Measurements from ENCODE around the gene PPFIBP2. TPM values are rescaled to one million over a fixed set of nuclear protein-coding genes. Genes with fewer than 3 reads are reported as not detected.

PPFIBP2 gene
- total RNA-seq, 2 experiments from 2014 or later: 22.2 to 26.1 TPM

DNA sequence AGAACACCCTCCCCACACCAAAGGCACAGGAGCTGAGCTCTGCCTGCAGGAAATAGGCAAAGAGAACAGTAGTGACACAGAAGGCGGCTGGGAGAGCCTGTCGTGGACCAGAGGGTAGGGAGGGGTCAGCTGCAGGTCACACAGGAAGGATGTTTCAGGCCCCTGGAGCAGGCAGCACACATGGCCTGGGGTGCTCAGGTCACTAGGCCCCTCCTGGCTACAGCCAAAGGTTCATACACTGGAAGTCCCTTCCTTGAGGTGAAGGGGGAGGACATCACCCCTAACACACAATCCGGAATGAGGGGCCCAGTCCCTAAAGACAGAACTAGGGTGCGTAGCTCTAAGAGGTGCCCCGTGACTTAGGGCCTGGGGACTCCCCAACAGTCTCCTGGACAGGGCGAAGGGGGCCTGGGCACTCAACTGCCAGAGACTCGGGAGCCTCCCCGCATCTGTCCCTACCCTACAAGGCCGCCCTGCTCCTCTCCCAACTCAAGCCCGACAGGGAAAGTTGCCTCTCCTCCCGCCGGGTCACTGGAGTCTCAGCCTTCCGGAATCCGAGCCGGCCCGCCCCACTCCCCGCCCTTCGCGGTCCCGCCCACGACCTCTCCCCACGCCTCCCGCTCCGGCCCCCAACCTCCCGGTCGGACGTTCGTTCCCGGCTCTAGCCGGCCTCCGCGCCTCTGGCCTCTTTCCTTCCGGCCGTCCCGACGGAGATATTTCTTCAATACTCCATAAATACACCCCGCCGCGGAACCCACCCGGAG is 159.3 kb downstream of the PPFIBP2 start, which contains the start of gene CYB5R2:
CYB5R2 (minus strand) TSS at position 541 of the 764 bp plus-strand sequence. CDS start 675 bp downstream, outside the sequence.
- Mint-ChIP-seq H3K27me3 (ENCODE audit: low read depth) (peaks cover 36% of the 10 kb centered on the region), H3K4me3 (peak within 1 kb of the TSS; percentile 64), H3K27ac (peak within 1 kb of the TSS; percentile 66), H3K4me1 (ENCODE audit: low read depth) (peaks cover 49% of the 10 kb centered on the region), H3K9me3 (peaks cover 4% of the 10 kb centered on the region), H3K36me3 (ENCODE audit: low read depth) (no peaks in the 10 kb centered on the region)
- intact Hi-C loops (cut with micrococcal nuclease): loop anchor here (1.0 to 10.0 kb wide), 5 partner anchors 16 to 1066 kb away; partner anchors contain the start of genes EIF3F and PPFIBP2
- peak; percentile 17 for DNase-seq
- CTCF ChIA-PET: interaction anchor here (0.9 kb wide), 1 partner anchor 22 kb away, joined by 3 read pairs; no protein-coding TSS in a partner anchor

DNA sequence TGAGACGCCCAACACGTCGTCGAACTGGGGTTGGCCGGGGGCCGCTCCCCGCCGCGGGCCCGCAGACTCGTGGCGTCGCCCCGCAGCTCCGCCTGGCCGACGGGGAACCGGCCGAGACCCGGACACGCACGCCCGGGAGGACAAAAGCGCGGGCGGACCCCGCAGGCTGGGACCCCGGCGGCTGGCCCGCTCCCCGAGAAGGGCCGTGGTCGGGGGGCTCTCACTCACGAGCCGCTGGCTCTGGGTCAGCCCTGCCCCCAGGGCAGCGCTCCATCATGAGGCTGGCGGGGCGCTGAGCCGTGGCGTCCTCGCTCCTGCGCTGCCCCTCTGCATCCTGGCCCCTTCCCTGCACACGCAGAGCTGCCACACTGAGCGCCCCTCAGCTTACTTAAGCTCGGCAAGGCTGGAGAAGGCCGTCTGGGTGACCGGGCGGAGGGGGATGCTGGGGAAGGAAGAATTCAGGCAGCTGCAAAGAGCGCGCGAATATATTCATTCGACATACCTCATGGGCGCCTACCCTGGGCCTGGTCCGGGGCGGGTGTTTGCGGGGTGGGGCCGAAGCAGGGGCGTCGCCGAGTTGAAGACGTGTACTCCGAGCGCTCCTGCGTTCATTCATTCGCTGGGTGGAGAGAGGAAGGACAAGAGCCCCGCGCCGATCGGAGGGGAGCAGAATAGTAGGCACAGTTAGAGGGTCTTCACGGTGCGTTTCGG is 160.1 kb downstream of the PPFIBP2 start:
- Mint-ChIP-seq H3K27me3 (ENCODE audit: low read depth) (peaks cover 42% of the 10 kb centered on the region), H3K4me1 (ENCODE audit: low read depth) (peaks cover 49% of the 10 kb centered on the region), H3K36me3 (ENCODE audit: low read depth) (no peaks in the 10 kb centered on the region), H3K9me3 (peaks cover 4% of the 10 kb centered on the region), H3K4me3 (peak overlapping the region; percentile 64), H3K27ac (no peak overlapping the region)
- DNase-seq: peak; percentile 28
- intact Hi-C loops (cut with micrococcal nuclease): loop anchor here (5.0 to 10.0 kb wide), 3 partner anchors 311 to 1067 kb away; partner anchors contain the start of gene EIF3F
- CTCF ChIA-PET: no interaction called here

DNA sequence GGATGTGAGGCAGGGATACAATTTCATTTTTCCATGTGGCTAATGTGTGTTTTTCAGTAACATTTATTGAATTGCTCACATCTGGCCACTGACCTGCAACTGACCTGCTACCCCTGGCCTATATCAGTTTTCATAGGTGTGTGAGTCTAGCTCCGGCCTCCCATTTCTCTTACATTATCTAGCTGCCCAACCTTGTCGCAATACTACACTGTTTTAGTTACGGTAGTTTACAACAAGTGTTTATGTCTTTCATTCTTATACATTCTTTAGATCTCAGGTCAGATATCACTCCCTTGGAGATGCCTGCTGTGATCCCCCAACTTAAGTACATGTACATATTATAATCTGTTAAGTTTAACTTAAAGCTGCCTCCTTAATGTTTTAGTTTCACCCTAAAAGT is 161.8 kb downstream of the PPFIBP2 start:
- H3K36me3 Mint-ChIP-seq (ENCODE audit: low read depth): no peaks in the 10 kb centered on the region
- no peak for DNase-seq
- H3K4me3 Mint-ChIP-seq: no peak overlapping the region
- no peak overlapping the region for H3K27ac Mint-ChIP-seq
- intact Hi-C loops (cut with micrococcal nuclease): loop anchor here (10.0 kb wide), 1 partner anchor 309 kb away; the partner anchor contains the start of gene EIF3F
- H3K4me1 Mint-ChIP-seq (ENCODE audit: low read depth): peaks cover 42% of the 10 kb centered on the region
- peaks cover 4% of the 10 kb centered on the region for H3K9me3 Mint-ChIP-seq
- H3K27me3 Mint-ChIP-seq (ENCODE audit: low read depth): peaks cover 50% of the 10 kb centered on the region
- CTCF ChIA-PET: interaction anchor here (0.6 to 1.1 kb wide), 2 partner anchors 8 to 1541 kb away, joined by 3 to 5 read pairs; no protein-coding TSS in a partner anchor

DNA sequence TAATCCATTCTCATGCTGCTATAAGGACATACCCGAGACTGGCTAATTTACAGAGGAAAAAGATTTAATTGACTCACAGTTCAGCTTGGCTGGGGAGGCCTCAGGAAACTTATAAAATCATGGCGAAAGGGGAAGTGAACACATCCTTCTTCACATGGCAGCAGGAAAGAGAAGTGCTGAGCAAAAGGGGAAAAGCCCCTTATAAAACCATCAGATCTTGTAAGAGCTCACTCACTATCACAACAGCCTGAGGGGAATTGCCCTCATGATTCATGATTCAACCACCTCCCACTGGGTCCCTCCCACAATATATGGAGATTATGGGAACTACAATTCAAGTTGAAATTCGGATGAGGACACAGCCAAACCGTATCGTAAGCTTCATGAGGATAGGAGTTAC is 163.3 kb downstream of the PPFIBP2 start:
- no peak overlapping the region for H3K4me3 Mint-ChIP-seq
- H3K9me3 Mint-ChIP-seq: peaks cover 4% of the 10 kb centered on the region
- H3K27me3 Mint-ChIP-seq (ENCODE audit: low read depth): peaks cover 50% of the 10 kb centered on the region
- no peak overlapping the region for H3K27ac Mint-ChIP-seq
- H3K4me1 Mint-ChIP-seq (ENCODE audit: low read depth): peaks cover 30% of the 10 kb centered on the region
- DNase-seq: peak; percentile 10
- CTCF ChIA-PET: interaction anchor here (1.9 to 2.1 kb wide), 2 partner anchors 11 to 18 kb away, joined by 6 read pairs; no protein-coding TSS in a partner anchor
- intact Hi-C loops (cut with micrococcal nuclease): loop anchor here (10.0 kb wide), 1 partner anchor 308 kb away; the partner anchor contains the start of gene EIF3F
- H3K36me3 Mint-ChIP-seq (ENCODE audit: low read depth): no peaks in the 10 kb centered on the region

DNA sequence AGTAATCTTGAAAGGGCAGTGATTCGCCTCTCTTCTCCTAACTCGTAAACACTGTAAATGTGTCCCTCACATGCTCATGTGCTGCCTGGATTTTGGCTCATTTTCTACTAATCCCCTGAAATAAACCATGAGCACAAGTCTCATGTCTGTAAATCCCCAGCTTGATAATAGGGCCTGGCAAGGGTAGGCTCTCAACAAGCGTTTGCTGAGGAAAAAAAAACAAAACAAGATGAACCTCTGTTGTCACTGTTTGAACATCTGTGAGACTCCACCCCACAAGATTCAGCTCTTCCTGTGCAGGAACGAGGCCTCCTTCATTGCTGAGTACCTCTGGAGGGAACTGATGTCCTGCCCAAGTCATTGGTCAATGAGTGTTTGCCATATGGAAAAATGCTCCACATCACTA is 164.0 kb downstream of the PPFIBP2 start:
- CTCF ChIA-PET: interaction anchor here (1.9 to 2.1 kb wide), 2 partner anchors 11 to 17 kb away, joined by 6 read pairs; no protein-coding TSS in a partner anchor
- Mint-ChIP-seq H3K36me3 (ENCODE audit: low read depth) (no peaks in the 10 kb centered on the region), H3K4me1 (ENCODE audit: low read depth) (peaks cover 23% of the 10 kb centered on the region), H3K27me3 (ENCODE audit: low read depth) (peaks cover 49% of the 10 kb centered on the region), H3K4me3 (no peak overlapping the region), H3K9me3 (peaks cover 4% of the 10 kb centered on the region), H3K27ac (no peak overlapping the region)
- intact Hi-C loops (cut with micrococcal nuclease): loop anchor here (10.0 kb wide), 1 partner anchor 307 kb away; the partner anchor contains the start of gene EIF3F
- no peak for DNase-seq

DNA sequence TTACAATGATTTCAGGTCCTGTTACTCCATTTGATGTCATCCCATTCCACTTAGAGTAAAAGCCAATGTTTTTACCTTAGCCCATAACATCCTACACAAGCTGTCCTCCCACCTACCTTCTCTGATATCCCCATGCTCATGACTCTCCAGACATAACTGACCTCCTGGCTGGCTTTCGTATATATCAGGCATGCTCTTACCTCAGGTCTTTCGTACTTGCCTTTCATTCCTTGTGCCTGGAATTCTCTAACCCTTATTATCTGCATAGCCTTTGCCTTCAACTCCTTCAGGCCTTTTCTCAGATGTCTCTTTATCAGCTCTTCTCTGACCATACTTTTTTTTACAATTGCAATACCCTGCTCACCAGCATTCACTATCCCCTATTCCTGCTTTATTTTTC is 169.8 kb downstream of the PPFIBP2 start:
- H3K4me1 Mint-ChIP-seq (ENCODE audit: low read depth): no peaks in the 10 kb centered on the region
- no peak overlapping the region for H3K27ac Mint-ChIP-seq
- intact Hi-C loops (cut with micrococcal nuclease): loop anchor here (10.0 kb wide), 1 partner anchor 411 kb away; no protein-coding TSS in a partner anchor
- H3K4me3 Mint-ChIP-seq: no peak overlapping the region
- H3K9me3 Mint-ChIP-seq: no peaks in the 10 kb centered on the region
- CTCF ChIA-PET: no interaction called here
- no peak for DNase-seq
- no peaks in the 10 kb centered on the region for H3K36me3 Mint-ChIP-seq (ENCODE audit: low read depth)
- H3K27me3 Mint-ChIP-seq (ENCODE audit: low read depth): peaks cover 17% of the 10 kb centered on the region

DNA sequence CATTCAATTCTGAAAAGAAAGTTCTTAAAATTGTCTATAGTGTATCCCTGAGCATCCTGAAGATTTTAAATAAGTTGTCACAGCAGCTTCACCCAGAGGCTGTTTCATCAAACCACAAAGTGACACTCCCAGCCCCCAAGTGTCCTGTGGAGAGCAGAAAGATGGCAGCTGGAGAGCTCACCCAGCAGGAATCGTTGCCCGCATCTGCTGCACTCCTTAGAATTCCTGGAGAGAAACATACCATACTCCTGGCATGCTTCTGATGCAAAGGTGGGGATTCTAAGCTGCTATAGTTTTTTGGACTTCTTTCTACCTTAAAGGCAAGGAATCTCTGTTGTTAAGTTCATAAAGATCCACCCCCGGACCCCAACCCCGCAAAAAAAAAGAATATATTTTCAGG is 173.0 kb downstream of the PPFIBP2 start:
- H3K4me3 Mint-ChIP-seq: no peak overlapping the region
- no peak for DNase-seq
- H3K4me1 Mint-ChIP-seq (ENCODE audit: low read depth): peaks cover 4% of the 10 kb centered on the region
- CTCF ChIA-PET: interaction anchor here (0.6 to 1.6 kb wide), 10 partner anchors 9 to 581 kb away, joined by 3 to 7 read pairs (median 3); no protein-coding TSS in a partner anchor
- intact Hi-C loops (cut with micrococcal nuclease): loop anchor here (10.0 kb wide), 1 partner anchor 408 kb away; no protein-coding TSS in a partner anchor
- no peaks in the 10 kb centered on the region for H3K9me3 Mint-ChIP-seq
- peaks cover 17% of the 10 kb centered on the region for H3K27me3 Mint-ChIP-seq (ENCODE audit: low read depth)
- no peaks in the 10 kb centered on the region for H3K36me3 Mint-ChIP-seq (ENCODE audit: low read depth)
- H3K27ac Mint-ChIP-seq: no peak overlapping the region

DNA sequence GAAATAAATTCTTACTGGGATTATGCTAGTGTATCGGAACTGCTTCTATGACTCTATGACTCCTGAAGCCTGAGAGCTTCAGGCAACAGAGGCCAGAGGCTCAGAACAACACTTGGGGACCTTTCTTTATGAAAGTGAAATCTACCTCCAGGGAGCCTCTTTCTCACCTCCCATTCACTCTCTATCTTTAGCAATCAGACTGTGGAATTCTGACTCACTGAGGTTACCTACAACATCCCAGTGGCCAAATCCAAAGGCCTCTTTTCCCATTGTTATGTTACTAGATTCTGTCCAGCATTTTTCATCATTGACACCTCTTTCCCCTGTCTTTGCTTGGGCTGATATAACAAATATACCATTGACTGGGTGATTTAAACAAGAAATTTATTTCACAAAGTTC is 173.6 kb downstream of the PPFIBP2 start:
- peaks cover 20% of the 10 kb centered on the region for H3K27me3 Mint-ChIP-seq (ENCODE audit: low read depth)
- intact Hi-C loops (cut with micrococcal nuclease): loop anchor here (10.0 kb wide), 1 partner anchor 407 kb away; no protein-coding TSS in a partner anchor
- DNase-seq: no peak
- H3K4me3 Mint-ChIP-seq: no peak overlapping the region
- no peak overlapping the region for H3K27ac Mint-ChIP-seq
- CTCF ChIA-PET: interaction anchor here (0.7 to 1.6 kb wide), 10 partner anchors 9 to 589 kb away, joined by 3 to 7 read pairs (median 3); no protein-coding TSS in a partner anchor
- H3K4me1 Mint-ChIP-seq (ENCODE audit: low read depth): peaks cover 6% of the 10 kb centered on the region
- no peaks in the 10 kb centered on the region for H3K36me3 Mint-ChIP-seq (ENCODE audit: low read depth)
- no peaks in the 10 kb centered on the region for H3K9me3 Mint-ChIP-seq

DNA sequence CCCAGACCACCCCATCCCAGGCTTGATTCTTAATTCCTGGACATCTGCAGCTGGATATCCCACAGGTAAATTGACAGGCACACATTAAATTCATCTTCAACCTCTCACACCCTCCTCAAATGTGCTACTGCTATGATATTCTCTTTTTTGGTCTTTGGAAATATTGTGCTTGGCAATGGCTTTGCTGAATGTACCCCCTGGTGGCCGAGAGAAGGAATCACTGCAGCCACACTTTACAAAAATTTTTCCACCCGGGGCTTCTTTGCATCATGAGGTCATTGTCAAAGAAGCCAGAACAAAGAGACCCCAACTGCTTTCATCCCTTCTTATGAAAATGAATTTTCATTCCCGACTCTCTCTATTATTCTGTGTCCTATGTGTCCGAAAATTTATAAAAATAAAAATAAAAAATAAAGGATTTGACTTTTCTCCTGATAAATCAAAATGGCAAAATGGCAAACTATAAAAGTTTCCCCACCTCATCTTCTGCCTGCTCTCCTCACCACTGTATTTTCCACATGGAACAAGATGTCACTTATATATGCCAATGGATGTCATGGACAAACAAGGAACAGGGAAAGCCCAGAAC is 174.5 kb downstream of the PPFIBP2 start:
- CTCF ChIA-PET: interaction anchor here (0.6 to 1.3 kb wide), 4 partner anchors 117 to 590 kb away, joined by 3 to 4 read pairs (median 3); no protein-coding TSS in a partner anchor
- Mint-ChIP-seq H3K27ac (no peak overlapping the region), H3K36me3 (ENCODE audit: low read depth) (no peaks in the 10 kb centered on the region), H3K4me3 (no peak overlapping the region), H3K27me3 (ENCODE audit: low read depth) (peaks cover 26% of the 10 kb centered on the region), H3K9me3 (no peaks in the 10 kb centered on the region), H3K4me1 (ENCODE audit: low read depth) (peaks cover 6% of the 10 kb centered on the region)
- intact Hi-C loops (cut with micrococcal nuclease): loop anchor here (1.0 to 10.0 kb wide), 4 partner anchors 117 to 544 kb away; partner anchors contain the start of gene PPFIBP2
- DNase-seq: peak; percentile 35

DNA sequence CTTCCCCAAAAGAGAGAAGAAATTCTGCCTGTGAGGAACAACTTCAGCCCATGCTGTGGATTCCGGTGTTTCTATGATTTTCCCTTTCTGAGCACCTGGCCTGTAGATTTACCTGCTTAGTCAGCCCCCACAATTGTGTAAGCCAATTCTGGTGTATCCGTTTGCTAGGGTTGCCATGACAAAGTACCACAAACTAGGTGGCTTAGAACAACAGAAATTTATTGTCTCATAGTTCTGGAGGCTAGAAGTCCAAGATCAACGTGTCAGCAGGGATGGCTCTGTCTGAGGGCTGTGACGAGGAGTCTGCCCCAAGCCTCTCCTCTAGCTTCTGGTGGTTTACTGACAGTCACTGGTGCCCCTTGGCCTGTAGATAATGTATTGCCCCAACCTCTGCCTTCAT is 175.4 kb downstream of the PPFIBP2 start:
- Mint-ChIP-seq H3K27me3 (ENCODE audit: low read depth) (peaks cover 35% of the 10 kb centered on the region), H3K9me3 (no peaks in the 10 kb centered on the region), H3K36me3 (ENCODE audit: low read depth) (no peaks in the 10 kb centered on the region), H3K27ac (no peak overlapping the region), H3K4me1 (ENCODE audit: low read depth) (peaks cover 6% of the 10 kb centered on the region), H3K4me3 (no peak overlapping the region)
- intact Hi-C loops (cut with micrococcal nuclease): loop anchor here (1.0 to 10.0 kb wide), 3 partner anchors 17 to 544 kb away; no protein-coding TSS in a partner anchor
- CTCF ChIA-PET: interaction anchor here (0.8 to 1.5 kb wide), 3 partner anchors 118 to 297 kb away, joined by 3 to 4 read pairs (median 4); partner anchors contain the start of gene PPFIBP2
- DNase-seq: no peak

DNA sequence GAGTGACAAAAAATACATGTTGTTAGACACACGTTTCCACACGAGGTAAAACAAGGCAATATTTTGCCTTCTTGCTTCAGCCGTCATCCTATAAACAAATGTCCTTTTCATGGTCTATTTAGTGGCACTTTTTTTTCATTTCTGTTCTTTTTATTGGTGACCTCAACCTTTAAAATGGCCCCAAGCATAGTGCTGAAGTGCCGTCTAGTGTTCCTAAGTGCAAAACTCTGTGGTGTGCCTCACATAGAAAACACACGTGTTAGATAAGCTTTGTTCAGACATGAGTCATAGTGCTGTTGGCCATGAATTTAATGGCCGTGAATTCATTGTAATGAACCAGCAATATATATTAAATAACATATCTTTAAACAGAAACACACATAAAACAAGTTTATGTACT is 176.8 kb downstream of the PPFIBP2 start:
- intact Hi-C loops (cut with micrococcal nuclease): loop anchor here (5.0 kb wide), 2 partner anchors 248 to 297 kb away; partner anchors contain the start of gene EIF3F
- CTCF ChIA-PET: interaction anchor here (1.3 to 2.2 kb wide), 5 partner anchors 25 to 178 kb away, joined by 3 to 12 read pairs (median 8); no protein-coding TSS in a partner anchor
- H3K9me3 Mint-ChIP-seq: no peaks in the 10 kb centered on the region
- no peaks in the 10 kb centered on the region for H3K36me3 Mint-ChIP-seq (ENCODE audit: low read depth)
- no peak for DNase-seq
- peaks cover 34% of the 10 kb centered on the region for H3K27me3 Mint-ChIP-seq (ENCODE audit: low read depth)
- peaks cover 6% of the 10 kb centered on the region for H3K4me1 Mint-ChIP-seq (ENCODE audit: low read depth)
- no peak overlapping the region for H3K4me3 Mint-ChIP-seq
- no peak overlapping the region for H3K27ac Mint-ChIP-seq

Measured in activated naive CD4-positive, alpha-beta T cell treated with anti-CD3 and anti-CD28 coated beads for 36 hours (primary cell).